ENCODE results near the gene CGB7. TPM values are rescaled to one million over a fixed set of nuclear protein-coding genes. Genes with fewer than 3 reads are reported as not detected.

CGB7 gene
- total RNA-seq, 4 donors from 2014 or later: not detected

- Histone ChIP-seq H3K36me3 (no peaks in the 10 kb centered on the region), H3K4me1 (peaks cover 0 to 11% (median 6%) of the 10 kb centered on the region in 3 donors), H3K4me3 (peak within 1 kb of the TSS in 1 of 2 donors; percentile 22), H3K27ac (no peak within 1 kb of the TSS), H3K9me3 (no peaks in the 10 kb centered on the region), H3K27me3 (peaks cover 90% of the 10 kb centered on the region)
- TF ChIP-seq EP300 (IDR thresholded peaks at IDR 0.05): no peak
- TF ChIP-seq POLR2AphosphoS5 (IDR thresholded peaks at IDR 0.05): no peak
- TF ChIP-seq, protein P1, sequence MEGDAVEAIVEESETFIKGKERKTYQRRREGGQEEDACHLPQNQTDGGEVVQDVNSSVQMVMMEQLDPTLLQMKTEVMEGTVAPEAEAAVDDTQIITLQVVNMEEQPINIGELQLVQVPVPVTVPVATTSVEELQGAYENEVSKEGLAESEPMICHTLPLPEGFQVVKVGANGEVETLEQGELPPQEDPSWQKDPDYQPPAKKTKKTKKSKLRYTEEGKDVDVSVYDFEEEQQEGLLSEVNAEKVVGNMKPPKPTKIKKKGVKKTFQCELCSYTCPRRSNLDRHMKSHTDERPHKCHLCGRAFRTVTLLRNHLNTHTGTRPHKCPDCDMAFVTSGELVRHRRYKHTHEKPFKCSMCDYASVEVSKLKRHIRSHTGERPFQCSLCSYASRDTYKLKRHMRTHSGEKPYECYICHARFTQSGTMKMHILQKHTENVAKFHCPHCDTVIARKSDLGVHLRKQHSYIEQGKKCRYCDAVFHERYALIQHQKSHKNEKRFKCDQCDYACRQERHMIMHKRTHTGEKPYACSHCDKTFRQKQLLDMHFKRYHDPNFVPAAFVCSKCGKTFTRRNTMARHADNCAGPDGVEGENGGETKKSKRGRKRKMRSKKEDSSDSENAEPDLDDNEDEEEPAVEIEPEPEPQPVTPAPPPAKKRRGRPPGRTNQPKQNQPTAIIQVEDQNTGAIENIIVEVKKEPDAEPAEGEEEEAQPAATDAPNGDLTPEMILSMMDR (IDR thresholded peaks at IDR 0.05): no peak
- TF ChIP-seq POLR2A (IDR thresholded peaks at IDR 0.05): no peak
- no peak for ATAC-seq
- 18 to 20% methylated on average over 1 to 4 of the region's 53 CpGs for WGBS, 2 donors (ENCODE audit: low coverage in 1 of 2)
Measured at GRCh38 chr19:49064768-49065611, 7.4 kb upstream of the CGB7 start, which contains the start of gene NTF4. Gene NTF4, minus strand, starts transcription at chr19:49064818. Its CDS starts 2,821 bp downstream, at chr19:49061997.

- Histone ChIP-seq H3K4me3 (no peak overlapping the region), H3K4me1 (peaks cover 0 to 11% (median 6%) of the 10 kb centered on the region in 3 donors), H3K27me3 (peaks cover 87% of the 10 kb centered on the region), H3K36me3 (no peaks in the 10 kb centered on the region), H3K27ac (no peak overlapping the region), H3K9me3 (no peaks in the 10 kb centered on the region)
- no peak for ATAC-seq
- TF ChIP-seq POLR2A (IDR thresholded peaks at IDR 0.05) (no peak), EP300 (IDR thresholded peaks at IDR 0.05) (no peak), POLR2AphosphoS5 (IDR thresholded peaks at IDR 0.05) (no peak)
- TF ChIP-seq, protein P1 (IDR thresholded peaks at IDR 0.05): no peak
- 52% methylated on average over 4 of the region's 10 CpGs; no CpG with 5 or more reads in 1 of the 2 donors for WGBS, 2 donors (ENCODE audit: low coverage in 1 of 2)
Measured at GRCh38 chr19:49064029-49064629, 6.6 kb upstream of the CGB7 start.

DNA sequence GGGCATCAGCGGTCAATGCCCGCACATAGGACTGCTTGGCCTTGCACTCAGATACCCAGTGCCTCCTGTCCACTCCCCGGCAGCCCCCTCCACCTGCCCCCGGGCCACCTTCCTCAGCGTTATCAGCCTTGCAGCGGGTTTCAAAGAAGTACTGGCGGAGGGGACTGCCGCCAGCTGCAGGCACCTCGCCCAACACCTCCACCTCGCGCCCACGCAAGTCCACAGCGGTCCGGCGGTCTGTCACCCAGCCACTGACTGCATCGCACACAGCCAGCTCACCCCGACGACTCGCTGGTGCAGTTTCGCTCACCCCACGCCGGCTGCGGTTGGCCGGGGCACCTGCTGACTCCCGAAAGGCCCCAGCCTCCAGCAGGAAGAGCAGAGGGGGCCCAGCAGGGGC is 3.9 kb upstream of the CGB7 start:
- no peak for ATAC-seq
- no peak overlapping the region for H3K4me3 ChIP-seq
- no peak overlapping the region for H3K27ac ChIP-seq
- H3K27me3 ChIP-seq: peaks cover 87% of the 10 kb centered on the region
- H3K4me1 ChIP-seq: peaks cover 0 to 28% (median 22%) of the 10 kb centered on the region in 3 donors
- TF ChIP-seq, protein P1 (IDR thresholded peaks at IDR 0.05): no peak
- TF ChIP-seq POLR2A (IDR thresholded peaks at IDR 0.05) (no peak), EP300 (IDR thresholded peaks at IDR 0.05) (no peak), POLR2AphosphoS5 (IDR thresholded peaks at IDR 0.05) (no peak)
- H3K9me3 ChIP-seq: no peaks in the 10 kb centered on the region
- 80% methylated on average over 1 of the region's 25 CpGs; no CpG with 5 or more reads in 1 of the 2 donors for WGBS, 2 donors (ENCODE audit: low coverage in 1 of 2)
- no peaks in the 10 kb centered on the region for H3K36me3 ChIP-seq

DNA sequence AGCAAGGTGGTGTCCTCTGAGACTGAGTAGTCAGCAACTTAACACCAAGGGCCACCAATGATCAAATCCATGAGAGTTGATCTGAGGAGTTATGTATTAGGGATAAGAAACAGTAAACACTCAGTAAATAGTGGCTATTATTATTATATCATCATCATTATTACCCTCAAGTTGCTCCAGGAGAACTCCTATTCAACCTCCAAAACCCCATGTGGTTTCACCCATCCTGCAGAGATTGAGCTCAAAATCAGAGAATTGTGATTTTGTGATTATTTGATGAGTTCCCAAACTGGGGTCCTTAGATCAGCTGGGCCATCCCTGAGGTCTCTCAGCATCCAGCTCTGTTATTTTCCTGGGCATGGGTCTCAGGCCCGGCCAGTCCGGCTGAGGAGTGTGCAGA is 3.5 kb upstream of the CGB7 start:
- no peak for ATAC-seq
- WGBS, 2 donors (ENCODE audit: low coverage in 1 of 2): no CpG with 5 or more reads among the region's 2 CpGs
- no peak overlapping the region for H3K27ac ChIP-seq
- peaks cover 83% of the 10 kb centered on the region for H3K27me3 ChIP-seq
- TF ChIP-seq EP300 (IDR thresholded peaks at IDR 0.05) (no peak), POLR2AphosphoS5 (IDR thresholded peaks at IDR 0.05) (no peak), POLR2A (IDR thresholded peaks at IDR 0.05) (no peak)
- TF ChIP-seq, protein P1 (IDR thresholded peaks at IDR 0.05): no peak
- H3K9me3 ChIP-seq: no peaks in the 10 kb centered on the region
- no peak overlapping the region for H3K4me3 ChIP-seq
- no peaks in the 10 kb centered on the region for H3K36me3 ChIP-seq
- H3K4me1 ChIP-seq: peaks cover 0 to 33% (median 22%) of the 10 kb centered on the region in 3 donors

Data from gastroesophageal sphincter (tissue), 4 donors.